HepG2 (cell line): ENCODE measurements around the gene USP40. TPM values are rescaled to one million over a fixed set of nuclear protein-coding genes. Genes with fewer than 3 reads are reported as not detected.

Experiments
- ATAC-seq: fragments of 200-7000 bp; cut with Tn5 transposase; 3 replicates; pipeline ENCODE4 v1.9.1; 2020; ENCODE audit warnings: mild to moderate bottlenecking, moderate library complexity
- BruUV-seq: library from RNA; stranded (reverse); fragments of 400-500 nt; replicated peaks from 2 replicates; lab custom pipeline; 2021; lab: Mats Ljungman, UMichigan
- CTCF ChIA-PET: fragments of 300-600 bp; formaldehyde crosslinking; extraction: SDS; loops from one replicate; lab custom pipeline; 2021; ENCODE audit warnings: low total read pairs, inconsistent platforms, low intra/inter-chr PET ratio; lab: Yijun Ruan, JAX
- POLR2A ChIA-PET: fragments of 350-600 bp; sonication (Branson Sonifier 250); formaldehyde crosslinking; loops from one replicate; lab custom pipeline; 2020; ENCODE audit warnings: antibody characterized with exemption, inconsistent platforms; lab: Yijun Ruan, JAX
- DNase-seq: peaks from one replicate; pipeline ENCODE4 v3.0.0-alpha.2; 2015; ENCODE audit warnings: low spot score
- FAIRE-seq: peaks from 3 replicates; lab custom pipeline; 2011; peaks lifted over from hg19 to GRCh38; lab: Jason Lieb, UNC
- H2AFZ ChIP-seq: one replicate; pipeline ENCODE4 v1.6.1; 2011; ENCODE audit warnings: low read length, inconsistent platforms
- H3K27ac ChIP-seq: fragments of 300-600 bp; 3 replicates; pipeline ENCODE4 v1.8.0; 2011; ENCODE audit warnings: mixed run types, mild to moderate bottlenecking, mixed read lengths, low read length, inconsistent platforms; ENCODE audit not compliant: insufficient read depth; ENCODE audit errors: extremely low read length
- H3K27me3 ChIP-seq, 2 experiments: fragments of 200-600 bp in 1 of 2; 2 replicates in 1 of 2; 3 replicates in 1 of 2; pipeline versions ENCODE4 v1.6.0 to v1.8.0; 2011; ENCODE audit warnings: low read length in 2 of 2, mild to moderate bottlenecking in 2 of 2, moderate library complexity in 2 of 2, inconsistent platforms in 1 of 2; ENCODE audit not compliant: insufficient read depth in 2 of 2, control insufficient read depth in 1 of 2
- H3K36me3 ChIP-seq, 2 experiments: fragments of 200-600 bp in 1 of 2; replicated peaks in 1 of 2; 2 replicates in 1 of 2; 3 replicates in 1 of 2; pipeline versions ENCODE4 v1.5.1 to v1.8.0; 2011; ENCODE audit warnings: low read length in 2 of 2, inconsistent platforms in 1 of 2; ENCODE audit not compliant: insufficient read depth in 2 of 2, control insufficient read depth in 1 of 2
- H3K4me1 ChIP-seq: 2 replicates; pipeline ENCODE4 v1.5.1; 2012; ENCODE audit warnings: low read length, inconsistent platforms; ENCODE audit not compliant: insufficient read depth
- H3K4me2 ChIP-seq: 2 replicates; pipeline ENCODE4 v1.6.0; 2011; ENCODE audit warnings: low read depth, low read length, inconsistent platforms
- H3K4me3 ChIP-seq, 3 experiments: fragments of 200-600 bp in 1 of 3; sonication (generic), shearing (Covaris generic) in 1 of 3; replicated peaks in 1 of 3; 2 replicates each; pipeline ENCODE4 v1.5.1; 2011 to 2016; ENCODE audit warnings: low read length in 3 of 3, inconsistent platforms in 2 of 3, low read depth in 2 of 3, mild to moderate bottlenecking in 2 of 3, control low read depth in 1 of 3, mixed read lengths in 1 of 3; ENCODE audit not compliant: insufficient read depth in 1 of 3
- H3K79me2 ChIP-seq: one replicate; pipeline ENCODE4 v1.6.1; 2011; ENCODE audit warnings: low read length, inconsistent platforms; ENCODE audit not compliant: insufficient read depth
- H3K9ac ChIP-seq: 2 replicates; pipeline ENCODE4 v1.6.0; 2011; ENCODE audit warnings: mild to moderate bottlenecking, low read depth, low read length, inconsistent platforms; ENCODE audit not compliant: insufficient read depth
- H3K9me3 ChIP-seq: 2 replicates; pipeline ENCODE4 v1.5.1; 2012; ENCODE audit warnings: mild to moderate bottlenecking, low read length
- H4K20me1 ChIP-seq: 2 replicates; pipeline ENCODE4 v1.6.0; 2011; ENCODE audit warnings: inconsistent platforms, mild to moderate bottlenecking, low read length, moderate library complexity; ENCODE audit not compliant: insufficient read depth
- RARG ChIP-seq: sonication (generic); formaldehyde crosslinking; IDR thresholded peaks from 2 replicates; pipeline ENCODE4 v1.4.0; 2020; ENCODE audit warnings: low read depth, mild to moderate bottlenecking, missing genetic modification reagents
- ZBTB3 ChIP-seq: sonication (generic); formaldehyde crosslinking; IDR thresholded peaks from 2 replicates; pipeline ENCODE4 v1.4.0; 2020; ENCODE audit warnings: low read depth, mild to moderate bottlenecking, moderate library complexity, missing genetic modification reagents, borderline replicate concordance
- ZNF329 ChIP-seq: sonication (generic); formaldehyde crosslinking; IDR thresholded peaks from 2 replicates; pipeline ENCODE4 v1.9.0; 2021; ENCODE audit warnings: low read depth, mild to moderate bottlenecking, missing genetic modification reagents
- ZNF468 ChIP-seq: sonication (generic); formaldehyde crosslinking; IDR thresholded peaks from 2 replicates; pipeline ENCODE4 v1.8.0; 2022; ENCODE audit warnings: mild to moderate bottlenecking, moderate library complexity, missing genetic modification reagents
- ZNF670 ChIP-seq: sonication (generic); formaldehyde crosslinking; IDR thresholded peaks from 2 replicates; pipeline ENCODE4 v1.8.0; 2022; ENCODE audit warnings: mild to moderate bottlenecking, missing genetic modification reagents, borderline replicate concordance
- in situ Hi-C: cut with HindIII; loops from 2 replicates; pipeline ENCODE4 v1.10.0; 2017; ENCODE audit warnings: low pct_unique_long_range_greater_than_20kb; ENCODE audit not compliant: extremely low pct_ligation_motif_present
- intact Hi-C: fragments of 100-400 bp; cut with micrococcal nuclease; formaldehyde crosslinking; loops from one replicate; pipeline ENCODE4 v1.10.0; 2022; ENCODE audit not compliant: unreplicated experiment
- polyA plus RNA-seq, 8 experiments: library from polyadenylated mRNA; depleted of rRNA in 3 of 8; stranded (reverse) in 7 of 8; unstranded in 1 of 8; fragments of >200 nt; fragmentation: Illumina TruSeq in 4 of 8; extraction: Trizol in 4 of 8; gene quantifications; 2 replicates each; pipeline versions ENCODE4 v1.2.1 to v1.2.3, GENCODE V29; 2011 to 2016; ENCODE audit warnings: low read depth in 4 of 8, missing spikeins in 1 of 8, mixed read lengths in 1 of 8; ENCODE audit not compliant: insufficient read depth in 1 of 8
- total RNA-seq, 5 experiments: library from RNA; depleted of rRNA; stranded (reverse); fragments of >200 nt; fragmentation: Illumina TruSeq; extraction: Trizol; gene quantifications; 2 replicates each; pipeline ENCODE4 v1.2.3, GENCODE V29; 2016; ENCODE audit warnings: low read depth in 1 of 5
- TF ChIP-seq, protein P1 (sequence below): sonication (generic); formaldehyde crosslinking; IDR thresholded peaks from 2 replicates; pipeline ENCODE4 v1.5.1; 2020; ENCODE audit warnings: missing genetic modification reagents, mild to moderate bottlenecking, borderline replicate concordance
- TF ChIP-seq, protein P2 (sequence below): sonication (generic); formaldehyde crosslinking; IDR thresholded peaks from 2 replicates; pipeline ENCODE4 v1.5.0; 2020; ENCODE audit warnings: mild to moderate bottlenecking, missing genetic modification reagents, borderline replicate concordance

Gene USP40
- total and polyA plus RNA-seq, 2 of the 13 experiments (the other 11 are each of a cell fraction or from before 2014, with no cell fraction given) = 41.0 to 46.3 TPM

DNA sequence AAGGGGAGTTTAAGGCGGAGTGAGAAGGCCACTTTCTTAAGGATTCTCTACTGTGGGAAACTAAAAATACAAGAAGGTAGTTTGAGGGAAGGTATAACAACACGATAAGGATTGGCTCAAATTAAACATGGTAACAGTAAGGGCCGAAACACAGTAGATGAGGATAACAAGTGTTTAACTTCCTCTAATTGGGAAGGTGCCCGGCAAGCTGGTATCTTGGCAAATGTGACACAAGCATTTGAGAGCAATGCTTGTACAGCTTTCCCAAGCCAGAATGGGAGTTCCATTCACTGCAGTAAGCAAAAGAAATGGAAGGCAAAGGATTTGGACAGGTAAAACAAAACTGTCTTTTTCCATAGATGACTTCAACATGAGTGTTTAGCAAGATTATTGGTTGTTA lies 19.8 kb downstream of the USP40 start (continued):
- TF ChIP-seq ZNF670 (CRISPR knock-in tag) (no peak), RARG (CRISPR knock-in tag) (no peak)
- TF ChIP-seq, all 625 proteins: peak for 0

DNA sequence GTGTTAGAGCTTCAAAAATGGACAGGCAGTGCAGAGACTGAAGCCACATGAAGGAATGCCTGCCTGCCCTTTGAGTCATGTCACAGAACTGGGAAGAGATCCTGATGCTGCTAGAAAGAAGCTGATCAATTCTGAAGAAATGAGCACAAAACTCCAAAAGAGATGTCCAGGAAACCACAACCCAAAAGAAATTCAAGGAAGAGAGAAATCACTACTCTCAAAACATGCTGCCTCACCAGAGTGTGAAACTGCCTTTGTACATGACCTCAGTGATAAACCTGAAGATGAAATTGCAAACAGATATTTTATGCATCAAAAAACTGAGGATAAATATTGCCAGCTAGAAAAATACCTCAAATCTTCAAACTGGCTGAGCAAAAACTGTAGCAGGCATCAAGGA lies 20.5 kb downstream of the USP40 start:
- no peaks in the 10 kb centered on the region for H3K27me3 ChIP-seq
- no peak overlapping the region for H3K4me2 ChIP-seq
- H3K79me2 ChIP-seq = no peaks in the 10 kb centered on the region
- H3K9me3 ChIP-seq = no peaks in the 10 kb centered on the region
- H3K9ac ChIP-seq = no peak overlapping the region
- no TSS peak for BruUV-seq
- CTCF ChIA-PET = no interaction called here
- H3K4me1 ChIP-seq = peaks cover 8% of the 10 kb centered on the region; the same call in 1 of the 2 replicates
- ATAC-seq = no peak
- intact Hi-C loops = no loop called here
- in situ Hi-C loops = no loop called here
- no peaks in the 10 kb centered on the region for H4K20me1 ChIP-seq
- H2AFZ ChIP-seq = no peak overlapping the region
- FAIRE-seq = no peak
- peaks cover 7 to 13% of the 10 kb centered on the region in 2 experiments for H3K36me3 ChIP-seq
- H3K4me3 ChIP-seq = no peak overlapping the region
- no peak for DNase-seq
- TF ChIP-seq, protein P1, sequence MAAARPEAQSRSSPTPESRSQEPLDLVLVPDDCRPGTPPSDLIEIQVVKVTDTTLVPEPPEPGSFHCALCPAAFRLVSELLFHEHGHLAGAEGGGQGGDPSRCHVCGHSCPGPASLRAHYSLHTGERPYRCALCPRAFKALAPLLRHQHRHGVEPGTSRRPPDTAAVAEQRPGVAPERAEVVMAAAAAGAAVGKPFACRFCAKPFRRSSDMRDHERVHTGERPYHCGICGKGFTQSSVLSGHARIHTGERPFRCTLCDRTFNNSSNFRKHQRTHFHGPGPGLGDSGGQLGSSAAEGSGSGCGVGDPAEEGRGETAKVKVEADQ (CRISPR knock-in tag) = no peak
- TF ChIP-seq ZBTB3 (CRISPR knock-in tag) (no peak), ZNF468 (CRISPR knock-in tag) (no peak), ZNF329 (no peak)
- TF ChIP-seq, protein P2, sequence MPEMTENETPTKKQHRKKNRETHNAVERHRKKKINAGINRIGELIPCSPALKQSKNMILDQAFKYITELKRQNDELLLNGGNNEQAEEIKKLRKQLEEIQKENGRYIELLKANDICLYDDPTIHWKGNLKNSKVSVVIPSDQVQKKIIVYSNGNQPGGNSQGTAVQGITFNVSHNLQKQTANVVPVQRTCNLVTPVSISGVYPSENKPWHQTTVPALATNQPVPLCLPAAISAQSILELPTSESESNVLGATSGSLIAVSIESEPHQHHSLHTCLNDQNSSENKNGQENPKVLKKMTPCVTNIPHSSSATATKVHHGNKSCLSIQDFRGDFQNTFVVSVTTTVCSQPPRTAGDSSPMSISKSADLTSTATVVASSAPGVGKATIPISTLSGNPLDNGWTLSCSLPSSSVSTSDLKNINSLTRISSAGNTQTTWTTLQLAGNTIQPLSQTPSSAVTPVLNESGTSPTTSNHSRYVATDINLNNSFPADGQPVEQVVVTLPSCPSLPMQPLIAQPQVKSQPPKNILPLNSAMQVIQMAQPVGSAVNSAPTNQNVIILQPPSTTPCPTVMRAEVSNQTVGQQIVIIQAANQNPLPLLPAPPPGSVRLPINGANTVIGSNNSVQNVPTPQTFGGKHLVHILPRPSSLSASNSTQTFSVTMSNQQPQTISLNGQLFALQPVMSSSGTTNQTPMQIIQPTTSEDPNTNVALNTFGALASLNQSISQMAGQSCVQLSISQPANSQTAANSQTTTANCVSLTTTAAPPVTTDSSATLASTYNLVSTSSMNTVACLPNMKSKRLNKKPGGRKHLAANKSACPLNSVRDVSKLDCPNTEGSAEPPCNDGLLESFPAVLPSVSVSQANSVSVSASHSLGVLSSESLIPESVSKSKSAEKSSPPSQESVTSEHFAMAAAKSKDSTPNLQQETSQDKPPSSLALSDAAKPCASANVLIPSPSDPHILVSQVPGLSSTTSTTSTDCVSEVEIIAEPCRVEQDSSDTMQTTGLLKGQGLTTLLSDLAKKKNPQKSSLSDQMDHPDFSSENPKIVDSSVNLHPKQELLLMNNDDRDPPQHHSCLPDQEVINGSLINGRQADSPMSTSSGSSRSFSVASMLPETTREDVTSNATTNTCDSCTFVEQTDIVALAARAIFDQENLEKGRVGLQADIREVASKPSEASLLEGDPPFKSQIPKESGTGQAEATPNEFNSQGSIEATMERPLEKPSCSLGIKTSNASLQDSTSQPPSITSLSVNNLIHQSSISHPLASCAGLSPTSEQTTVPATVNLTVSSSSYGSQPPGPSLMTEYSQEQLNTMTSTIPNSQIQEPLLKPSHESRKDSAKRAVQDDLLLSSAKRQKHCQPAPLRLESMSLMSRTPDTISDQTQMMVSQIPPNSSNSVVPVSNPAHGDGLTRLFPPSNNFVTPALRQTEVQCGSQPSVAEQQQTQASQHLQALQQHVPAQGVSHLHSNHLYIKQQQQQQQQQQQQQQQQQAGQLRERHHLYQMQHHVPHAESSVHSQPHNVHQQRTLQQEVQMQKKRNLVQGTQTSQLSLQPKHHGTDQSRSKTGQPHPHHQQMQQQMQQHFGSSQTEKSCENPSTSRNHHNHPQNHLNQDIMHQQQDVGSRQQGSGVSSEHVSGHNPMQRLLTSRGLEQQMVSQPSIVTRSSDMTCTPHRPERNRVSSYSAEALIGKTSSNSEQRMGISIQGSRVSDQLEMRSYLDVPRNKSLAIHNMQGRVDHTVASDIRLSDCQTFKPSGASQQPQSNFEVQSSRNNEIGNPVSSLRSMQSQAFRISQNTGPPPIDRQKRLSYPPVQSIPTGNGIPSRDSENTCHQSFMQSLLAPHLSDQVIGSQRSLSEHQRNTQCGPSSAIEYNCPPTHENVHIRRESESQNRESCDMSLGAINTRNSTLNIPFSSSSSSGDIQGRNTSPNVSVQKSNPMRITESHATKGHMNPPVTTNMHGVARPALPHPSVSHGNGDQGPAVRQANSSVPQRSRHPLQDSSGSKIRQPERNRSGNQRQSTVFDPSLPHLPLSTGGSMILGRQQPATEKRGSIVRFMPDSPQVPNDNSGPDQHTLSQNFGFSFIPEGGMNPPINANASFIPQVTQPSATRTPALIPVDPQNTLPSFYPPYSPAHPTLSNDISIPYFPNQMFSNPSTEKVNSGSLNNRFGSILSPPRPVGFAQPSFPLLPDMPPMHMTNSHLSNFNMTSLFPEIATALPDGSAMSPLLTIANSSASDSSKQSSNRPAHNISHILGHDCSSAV (CRISPR knock-in tag) = no peak
- no peak overlapping the region for H3K27ac ChIP-seq
- POLR2A ChIA-PET = no interaction called here
